Activated CD4-positive, alpha-beta T cell treated with anti-CD3 and anti-CD28 coated beads, Interleukin-2, amount 50 U/mL, for 1 hour (primary cell): ENCODE results near the gene PPP1R3E.

Experiments used
- DNase-seq: peaks from one replicate; pipeline ENCODE4 v3.0.0-alpha.2; 2020

The PPP1R3E gene

GRCh38 chr14:23322568-23323517 lies 20.2 kb upstream of the PPP1R3E start:
- no peak for DNase-seq

GRCh38 chr14:23321572-23322547 lies 19.2 kb upstream of the PPP1R3E start:
- peak; percentile 48 for DNase-seq

GRCh38 chr14:23320584-23321571 lies 18.2 kb upstream of the PPP1R3E start, which contains the start of gene PABPN1:
Gene PABPN1, plus strand, starts transcription at chr14:23321457. Its CDS starts 13 bp downstream, at chr14:23321470.
- DNase-seq = peak; percentile 95

- no peak for DNase-seq
Observed at GRCh38 chr14:23319746-23320583, 17.3 kb upstream of the PPP1R3E start.

- no peak for DNase-seq
Observed at GRCh38 chr14:23316300-23316699, 13.6 kb upstream of the PPP1R3E start.

- no peak for DNase-seq
Observed at GRCh38 chr14:23310546-23310945, 7.9 kb upstream of the PPP1R3E start.

- DNase-seq = no peak
Observed at GRCh38 chr14:23308721-23309445, 6.2 kb upstream of the PPP1R3E start.

GRCh38 chr14:23307687-23308644 lies 5.3 kb upstream of the PPP1R3E start:
- DNase-seq = no peak

- DNase-seq = no peak
Observed at GRCh38 chr14:23307146-23307530, 4.5 kb upstream of the PPP1R3E start.

- DNase-seq = no peak
Observed at GRCh38 chr14:23306412-23307145, 3.9 kb upstream of the PPP1R3E start, which contains the start of gene BCL2L2. Gene BCL2L2, plus strand, starts transcription at chr14:23306833. Its CDS starts 935 bp downstream, at chr14:23307768.

- peak; percentile 51 for DNase-seq
Observed at GRCh38 chr14:23301969-23302289, 730 bp downstream of the PPP1R3E start.

GRCh38 chr14:23301288-23301968 lies 1.2 kb downstream of the PPP1R3E start:
- DNase-seq = peak; percentile 95

- DNase-seq = peak; percentile 5
Observed at GRCh38 chr14:23300687-23301223, 1.9 kb downstream of the PPP1R3E start.

GRCh38 chr14:23299986-23300686 lies 2.5 kb downstream of the PPP1R3E start:
- DNase-seq = no peak

GRCh38 chr14:23299211-23299957 lies 3.3 kb downstream of the PPP1R3E start:
- DNase-seq = no peak
